ENCODE data around the gene FSCN2.

FSCN2 gene, protein sequence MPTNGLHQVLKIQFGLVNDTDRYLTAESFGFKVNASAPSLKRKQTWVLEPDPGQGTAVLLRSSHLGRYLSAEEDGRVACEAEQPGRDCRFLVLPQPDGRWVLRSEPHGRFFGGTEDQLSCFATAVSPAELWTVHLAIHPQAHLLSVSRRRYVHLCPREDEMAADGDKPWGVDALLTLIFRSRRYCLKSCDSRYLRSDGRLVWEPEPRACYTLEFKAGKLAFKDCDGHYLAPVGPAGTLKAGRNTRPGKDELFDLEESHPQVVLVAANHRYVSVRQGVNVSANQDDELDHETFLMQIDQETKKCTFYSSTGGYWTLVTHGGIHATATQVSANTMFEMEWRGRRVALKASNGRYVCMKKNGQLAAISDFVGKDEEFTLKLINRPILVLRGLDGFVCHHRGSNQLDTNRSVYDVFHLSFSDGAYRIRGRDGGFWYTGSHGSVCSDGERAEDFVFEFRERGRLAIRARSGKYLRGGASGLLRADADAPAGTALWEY

DNA sequence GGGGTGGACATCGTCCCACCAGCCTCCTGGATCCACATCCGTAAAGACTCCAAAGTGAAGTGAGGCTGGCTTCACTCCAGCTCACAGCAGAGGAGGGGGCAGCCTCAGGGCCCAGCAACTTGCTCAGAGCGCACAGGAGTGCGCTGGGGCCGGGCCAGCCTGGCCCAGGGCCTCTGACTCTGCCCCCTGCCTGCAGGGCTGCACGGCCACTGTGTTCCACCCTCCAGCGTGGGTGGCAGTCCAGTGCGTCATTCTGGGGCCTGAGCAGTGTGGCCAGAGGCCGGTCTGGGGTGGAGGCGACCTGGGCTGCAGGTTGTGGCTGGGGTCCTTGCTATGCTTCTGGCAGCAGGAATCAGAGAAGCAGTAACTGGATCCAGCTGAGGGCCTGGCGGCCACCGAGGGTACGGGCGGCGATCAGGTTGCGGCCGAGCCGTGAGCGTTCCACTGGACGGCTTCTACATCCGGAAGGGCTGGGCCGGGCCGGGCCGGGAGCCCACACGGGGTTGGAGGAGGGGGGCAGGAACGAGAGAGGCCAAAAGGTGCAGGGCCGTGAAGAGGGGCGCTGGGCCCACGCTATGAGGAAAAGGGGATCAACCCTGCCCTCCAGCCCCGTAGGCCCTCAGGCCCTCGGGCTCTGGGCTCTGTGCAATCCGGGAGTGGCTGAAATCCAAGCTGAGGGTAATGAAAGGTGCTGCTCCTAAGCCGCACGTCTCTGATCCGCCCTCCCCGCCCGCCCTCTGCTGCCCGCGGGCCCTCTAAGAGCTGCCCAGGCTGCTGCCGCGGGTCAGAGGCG is at the start of gene FSCN2:
Gene FSCN2, plus strand, starts transcription at position 787 of the 793 bp plus-strand sequence. CDS start 155 bp downstream, outside the sequence.
- ATAC-seq = peak; percentile 14

DNA sequence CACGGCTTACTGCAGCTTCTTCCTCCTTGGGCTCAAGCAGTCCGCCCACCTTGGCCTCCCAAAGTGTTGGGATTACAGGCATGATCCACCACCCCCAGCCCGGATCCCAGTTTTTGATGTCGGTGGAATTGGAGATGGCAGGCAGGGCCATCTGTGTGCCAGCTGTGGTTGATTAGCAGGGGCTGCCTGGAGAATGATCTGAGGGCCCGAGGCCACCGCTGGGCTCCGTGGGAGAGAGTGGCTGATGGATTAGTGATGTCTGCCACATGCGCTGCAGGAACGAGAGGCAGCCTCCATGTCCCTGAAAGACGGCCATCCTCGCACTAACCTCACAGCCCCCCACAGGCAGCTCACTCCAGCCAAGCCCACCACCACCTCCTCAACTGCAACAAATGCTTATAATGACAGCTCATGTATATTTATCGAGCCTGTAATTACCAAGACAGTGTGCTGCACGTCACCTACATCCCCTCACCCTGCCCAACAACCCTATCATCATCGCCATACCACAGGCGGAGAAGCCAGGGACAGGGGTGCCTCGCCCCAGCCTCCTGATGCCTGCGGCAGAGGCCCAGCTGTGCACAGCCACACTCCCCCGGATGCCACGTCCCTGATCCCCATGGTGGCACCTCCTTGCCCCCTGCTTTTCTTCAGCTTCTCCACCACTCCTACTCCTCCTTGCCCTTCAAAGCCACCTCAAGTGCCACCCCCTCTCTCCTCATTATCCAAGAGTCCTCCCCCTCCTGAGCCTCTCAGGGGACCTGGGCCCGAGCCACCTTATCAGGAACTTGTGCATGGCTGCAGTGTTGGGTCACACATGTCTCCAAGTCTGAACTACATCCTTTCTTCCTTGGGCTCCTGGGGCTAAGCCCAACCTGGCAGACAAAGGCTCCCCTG is 48.8 kb upstream of the FSCN2 start:
- no peak for TF ChIP-seq ZC3H10 (CRISPR knock-in tag; IDR thresholded peaks at IDR 0.05)
- TF ChIP-seq TCF4 (CRISPR knock-in tag; IDR thresholded peaks at IDR 0.05; ENCODE audit: borderline replicate concordance) = peak; percentile 92
- TF ChIP-seq, protein P1, sequence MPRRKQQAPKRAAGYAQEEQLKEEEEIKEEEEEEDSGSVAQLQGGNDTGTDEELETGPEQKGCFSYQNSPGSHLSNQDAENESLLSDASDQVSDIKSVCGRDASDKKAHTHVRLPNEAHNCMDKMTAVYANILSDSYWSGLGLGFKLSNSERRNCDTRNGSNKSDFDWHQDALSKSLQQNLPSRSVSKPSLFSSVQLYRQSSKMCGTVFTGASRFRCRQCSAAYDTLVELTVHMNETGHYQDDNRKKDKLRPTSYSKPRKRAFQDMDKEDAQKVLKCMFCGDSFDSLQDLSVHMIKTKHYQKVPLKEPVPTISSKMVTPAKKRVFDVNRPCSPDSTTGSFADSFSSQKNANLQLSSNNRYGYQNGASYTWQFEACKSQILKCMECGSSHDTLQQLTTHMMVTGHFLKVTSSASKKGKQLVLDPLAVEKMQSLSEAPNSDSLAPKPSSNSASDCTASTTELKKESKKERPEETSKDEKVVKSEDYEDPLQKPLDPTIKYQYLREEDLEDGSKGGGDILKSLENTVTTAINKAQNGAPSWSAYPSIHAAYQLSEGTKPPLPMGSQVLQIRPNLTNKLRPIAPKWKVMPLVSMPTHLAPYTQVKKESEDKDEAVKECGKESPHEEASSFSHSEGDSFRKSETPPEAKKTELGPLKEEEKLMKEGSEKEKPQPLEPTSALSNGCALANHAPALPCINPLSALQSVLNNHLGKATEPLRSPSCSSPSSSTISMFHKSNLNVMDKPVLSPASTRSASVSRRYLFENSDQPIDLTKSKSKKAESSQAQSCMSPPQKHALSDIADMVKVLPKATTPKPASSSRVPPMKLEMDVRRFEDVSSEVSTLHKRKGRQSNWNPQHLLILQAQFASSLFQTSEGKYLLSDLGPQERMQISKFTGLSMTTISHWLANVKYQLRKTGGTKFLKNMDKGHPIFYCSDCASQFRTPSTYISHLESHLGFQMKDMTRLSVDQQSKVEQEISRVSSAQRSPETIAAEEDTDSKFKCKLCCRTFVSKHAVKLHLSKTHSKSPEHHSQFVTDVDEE (CRISPR knock-in tag; IDR thresholded peaks at IDR 0.05) = 0 out of 2 replicates have a peak, but pooled peaks have one; percentile 37
- ATAC-seq = peak; percentile 13; the same call in 1 of the 3 replicates

More for the DNA sequence above, at the start of gene FSCN2:
- TF ChIP-seq SNAI2 (CRISPR knock-in tag; IDR thresholded peaks at IDR 0.05) = no peak

DNA sequence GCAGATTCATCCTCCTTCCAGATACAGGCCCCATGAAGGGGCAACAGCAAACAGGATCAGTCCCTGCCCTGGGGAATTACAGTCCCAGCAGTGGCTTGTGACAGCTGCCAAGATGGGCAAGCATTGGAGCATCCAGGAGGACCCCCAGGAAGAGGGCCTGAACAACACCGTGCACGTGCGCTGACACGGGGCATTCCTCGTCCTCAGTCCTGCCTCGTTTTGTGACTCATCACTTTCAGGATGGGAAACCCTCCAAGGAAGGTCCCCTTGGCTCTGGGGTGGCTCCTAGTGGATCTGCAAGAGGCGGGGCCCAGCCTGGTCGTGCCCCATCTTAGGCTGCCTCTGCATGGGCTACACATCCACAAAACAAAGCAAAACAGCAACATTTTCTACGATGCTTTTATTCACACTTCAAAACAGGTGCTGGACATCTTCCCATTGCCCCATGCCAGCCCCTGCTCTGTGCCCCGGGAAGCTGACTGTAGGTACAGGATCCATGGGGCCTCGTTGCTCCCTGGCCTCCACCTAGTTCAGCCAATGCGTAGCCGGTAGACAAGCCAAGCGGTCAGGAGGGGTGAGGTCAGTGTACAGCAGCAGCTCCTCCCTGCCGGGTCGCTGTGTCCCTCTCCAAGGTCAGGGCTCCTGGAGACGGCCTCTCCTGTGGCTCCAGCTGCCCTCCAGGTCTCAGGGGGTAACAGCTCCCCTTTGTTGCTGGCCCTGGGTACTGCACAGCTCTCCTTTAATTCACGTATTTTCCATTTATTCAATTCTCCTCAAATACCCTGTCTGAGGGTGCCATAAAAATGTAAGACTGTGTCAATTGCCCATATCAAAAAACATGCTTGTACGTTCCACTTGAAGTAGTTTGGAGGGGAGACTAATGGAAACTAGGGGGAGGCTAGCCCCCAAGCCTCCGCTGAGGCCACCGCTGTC is 47.8 kb upstream of the FSCN2 start:
- ATAC-seq = peak; percentile 4; the same call in 2 of the 3 replicates
- TF ChIP-seq OSR1 (CRISPR knock-in tag; IDR thresholded peaks at IDR 0.05) (no peak), ARNTL (CRISPR knock-in tag; IDR thresholded peaks at IDR 0.05; ENCODE audit: borderline replicate concordance, low read depth) (no peak)

DNA sequence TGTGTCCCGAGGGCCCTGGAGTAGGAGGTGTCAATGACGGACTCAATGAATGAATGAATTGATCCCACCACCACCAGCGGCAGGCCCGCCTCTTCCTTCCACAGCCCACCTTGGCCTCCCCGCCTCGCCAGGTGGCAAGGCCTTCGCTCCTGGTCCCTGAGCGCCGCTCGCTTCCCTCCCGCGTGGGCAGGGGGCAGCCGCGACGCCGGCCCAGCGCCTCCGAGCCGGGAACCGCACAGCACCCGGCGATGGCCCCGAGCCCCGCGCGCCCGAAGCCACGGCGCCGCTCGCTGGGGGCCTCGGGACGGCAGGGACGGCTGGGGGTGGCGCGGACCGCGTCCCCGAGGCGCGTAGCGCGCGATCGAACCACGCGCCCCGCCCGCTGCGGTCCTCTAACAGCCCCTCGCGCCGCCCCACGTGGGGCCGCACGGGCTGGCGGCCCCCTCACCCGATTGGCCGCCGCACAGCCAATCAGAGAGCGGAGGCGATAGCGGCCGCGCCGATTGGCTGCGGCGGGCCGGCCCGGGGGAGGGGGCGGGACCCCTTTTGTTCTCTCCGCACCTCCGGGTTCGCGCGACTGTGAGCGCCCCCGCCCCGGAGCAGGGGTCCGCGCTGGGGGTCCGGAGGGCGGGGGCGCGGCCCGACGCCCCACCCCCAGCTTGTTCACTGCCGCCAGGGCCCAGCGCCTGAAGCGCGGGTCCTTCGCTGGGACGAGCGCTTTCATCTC is 46.9 kb upstream of the FSCN2 start:
- ATAC-seq = peak; percentile 7; the same call in 1 of the 3 replicates

DNA sequence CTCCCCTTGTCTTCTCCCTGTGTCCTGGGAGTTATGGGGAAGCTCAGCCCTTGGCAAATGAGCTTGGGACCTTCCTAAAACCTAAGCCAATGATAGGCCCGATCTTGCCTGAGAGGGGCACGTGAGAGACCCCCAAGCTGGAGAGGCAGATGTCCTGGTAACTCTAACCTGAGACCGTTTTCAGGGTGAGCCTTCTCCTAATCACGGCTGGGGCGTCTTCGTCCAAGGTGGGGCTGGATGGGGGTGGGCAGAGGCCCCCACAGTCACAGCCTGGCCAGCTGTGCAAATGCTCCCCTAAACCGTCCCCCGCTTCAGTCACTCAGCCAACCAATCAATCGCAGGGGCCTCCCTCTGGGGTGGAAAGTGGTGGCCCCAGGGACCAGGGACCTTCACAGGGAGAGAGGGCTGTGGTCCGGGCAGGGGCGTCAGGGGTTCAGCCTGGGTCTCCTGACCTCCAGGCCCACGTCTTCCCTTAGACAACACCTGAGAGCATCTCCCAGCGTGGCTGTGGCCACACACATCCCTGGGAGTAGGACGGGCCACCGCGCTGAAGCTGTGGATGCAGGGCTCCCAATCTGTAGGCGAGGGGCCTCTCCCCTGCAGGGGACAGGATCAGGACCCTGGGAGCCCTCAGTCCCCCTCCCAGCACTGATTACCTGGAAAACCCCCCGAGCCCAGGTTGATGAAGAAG is 46.2 kb upstream of the FSCN2 start:
- no peak for ATAC-seq
- no peak for TF ChIP-seq CSDC2 (CRISPR knock-in tag; IDR thresholded peaks at IDR 0.05)
- TF ChIP-seq ZFP3 (CRISPR knock-in tag; IDR thresholded peaks at IDR 0.05) = no peak
- no peak for TF ChIP-seq SNAI2 (CRISPR knock-in tag; IDR thresholded peaks at IDR 0.05)
- no peak for TF ChIP-seq ZNF70 (CRISPR knock-in tag; IDR thresholded peaks at IDR 0.05)
- no peak for TF ChIP-seq ARNTL (CRISPR knock-in tag; IDR thresholded peaks at IDR 0.05; ENCODE audit: borderline replicate concordance, low read depth)
- TF ChIP-seq BACH2 (CRISPR knock-in tag; IDR thresholded peaks at IDR 0.05; ENCODE audit: borderline replicate concordance) = no peak
- TF ChIP-seq PPARA (CRISPR knock-in tag; IDR thresholded peaks at IDR 0.05; ENCODE audit: borderline replicate concordance) = no peak
- TF ChIP-seq, protein P2, sequence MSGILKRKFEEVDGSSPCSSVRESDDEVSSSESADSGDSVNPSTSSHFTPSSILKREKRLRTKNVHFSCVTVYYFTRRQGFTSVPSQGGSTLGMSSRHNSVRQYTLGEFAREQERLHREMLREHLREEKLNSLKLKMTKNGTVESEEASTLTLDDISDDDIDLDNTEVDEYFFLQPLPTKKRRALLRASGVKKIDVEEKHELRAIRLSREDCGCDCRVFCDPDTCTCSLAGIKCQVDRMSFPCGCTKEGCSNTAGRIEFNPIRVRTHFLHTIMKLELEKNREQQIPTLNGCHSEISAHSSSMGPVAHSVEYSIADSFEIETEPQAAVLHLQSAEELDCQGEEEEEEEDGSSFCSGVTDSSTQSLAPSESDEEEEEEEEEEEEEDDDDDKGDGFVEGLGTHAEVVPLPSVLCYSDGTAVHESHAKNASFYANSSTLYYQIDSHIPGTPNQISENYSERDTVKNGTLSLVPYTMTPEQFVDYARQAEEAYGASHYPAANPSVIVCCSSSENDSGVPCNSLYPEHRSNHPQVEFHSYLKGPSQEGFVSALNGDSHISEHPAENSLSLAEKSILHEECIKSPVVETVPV (CRISPR knock-in tag; IDR thresholded peaks at IDR 0.05) = no peak
- TF ChIP-seq TOX (CRISPR knock-in tag; IDR thresholded peaks at IDR 0.05; ENCODE audit: borderline replicate concordance) = no peak
- no peak for TF ChIP-seq OSR1 (CRISPR knock-in tag; IDR thresholded peaks at IDR 0.05)
- TF ChIP-seq TCF4 (CRISPR knock-in tag; IDR thresholded peaks at IDR 0.05; ENCODE audit: borderline replicate concordance) = no peak
- TF ChIP-seq, protein P3, sequence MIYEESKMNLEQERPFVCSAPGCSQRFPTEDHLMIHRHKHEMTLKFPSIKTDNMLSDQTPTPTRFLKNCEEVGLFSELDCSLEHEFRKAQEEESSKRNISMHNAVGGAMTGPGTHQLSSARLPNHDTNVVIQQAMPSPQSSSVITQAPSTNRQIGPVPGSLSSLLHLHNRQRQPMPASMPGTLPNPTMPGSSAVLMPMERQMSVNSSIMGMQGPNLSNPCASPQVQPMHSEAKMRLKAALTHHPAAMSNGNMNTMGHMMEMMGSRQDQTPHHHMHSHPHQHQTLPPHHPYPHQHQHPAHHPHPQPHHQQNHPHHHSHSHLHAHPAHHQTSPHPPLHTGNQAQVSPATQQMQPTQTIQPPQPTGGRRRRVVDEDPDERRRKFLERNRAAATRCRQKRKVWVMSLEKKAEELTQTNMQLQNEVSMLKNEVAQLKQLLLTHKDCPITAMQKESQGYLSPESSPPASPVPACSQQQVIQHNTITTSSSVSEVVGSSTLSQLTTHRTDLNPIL (CRISPR knock-in tag; IDR thresholded peaks at IDR 0.05; ENCODE audit: low read depth) = no peak
- TF ChIP-seq, protein P4, sequence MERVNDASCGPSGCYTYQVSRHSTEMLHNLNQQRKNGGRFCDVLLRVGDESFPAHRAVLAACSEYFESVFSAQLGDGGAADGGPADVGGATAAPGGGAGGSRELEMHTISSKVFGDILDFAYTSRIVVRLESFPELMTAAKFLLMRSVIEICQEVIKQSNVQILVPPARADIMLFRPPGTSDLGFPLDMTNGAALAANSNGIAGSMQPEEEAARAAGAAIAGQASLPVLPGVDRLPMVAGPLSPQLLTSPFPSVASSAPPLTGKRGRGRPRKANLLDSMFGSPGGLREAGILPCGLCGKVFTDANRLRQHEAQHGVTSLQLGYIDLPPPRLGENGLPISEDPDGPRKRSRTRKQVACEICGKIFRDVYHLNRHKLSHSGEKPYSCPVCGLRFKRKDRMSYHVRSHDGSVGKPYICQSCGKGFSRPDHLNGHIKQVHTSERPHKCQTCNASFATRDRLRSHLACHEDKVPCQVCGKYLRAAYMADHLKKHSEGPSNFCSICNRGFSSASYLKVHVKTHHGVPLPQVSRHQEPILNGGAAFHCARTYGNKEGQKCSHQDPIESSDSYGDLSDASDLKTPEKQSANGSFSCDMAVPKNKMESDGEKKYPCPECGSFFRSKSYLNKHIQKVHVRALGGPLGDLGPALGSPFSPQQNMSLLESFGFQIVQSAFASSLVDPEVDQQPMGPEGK (CRISPR knock-in tag; IDR thresholded peaks at IDR 0.05; ENCODE audit: borderline replicate concordance) = no peak
- no peak for TF ChIP-seq ZNF565 (CRISPR knock-in tag; conservative IDR thresholded peaks at IDR 0.05; ENCODE audit: low read depth)
- TF ChIP-seq ISL1 (CRISPR knock-in tag; IDR thresholded peaks at IDR 0.05) = no peak
- TF ChIP-seq ZNF8 (CRISPR knock-in tag; IDR thresholded peaks at IDR 0.05) = no peak
- no peak for TF ChIP-seq ESRRG (CRISPR knock-in tag; IDR thresholded peaks at IDR 0.05)

More for the DNA sequence above, 46.9 kb upstream of the FSCN2 start:
- TF ChIP-seq ZNF70 (CRISPR knock-in tag; IDR thresholded peaks at IDR 0.05) (no peak), ARNTL (CRISPR knock-in tag; IDR thresholded peaks at IDR 0.05; ENCODE audit: borderline replicate concordance, low read depth) (peak; percentile 77; the same call in 1 of the 2 replicates)
